HAP-1 (cell line): Measurements from ENCODE around the gene MUC5AC.

Experiments
- DNase-seq, 2 experiments: peaks; one replicate each; pipeline ENCODE4 v3.0.0-alpha.2; 2016 to 2020; ENCODE audit warnings: low spot score in 2 of 2
- H3K27me3 ChIP-seq: fragments of 250-450 bp; sonication (Bioruptor Pico); 2 replicates; pipeline ENCODE4 v1.5.1; 2020; ENCODE audit warnings: low read depth, mild to moderate bottlenecking, moderate library complexity
- H3K36me3 ChIP-seq: fragments of 250-450 bp; sonication (Bioruptor Pico); replicated peaks from 2 replicates; pipeline ENCODE4 v1.5.1; 2020; ENCODE audit warnings: mild to moderate bottlenecking
- H3K4me1 ChIP-seq: fragments of 250-450 bp; sonication (Bioruptor Pico); 2 replicates; pipeline ENCODE4 v1.5.1; 2020; ENCODE audit warnings: mild to moderate bottlenecking
- H3K4me3 ChIP-seq: fragments of 250-450 bp; sonication (Bioruptor Pico); 2 replicates; pipeline ENCODE4 v1.5.1; 2020; ENCODE audit warnings: mild to moderate bottlenecking, moderate library complexity
- H3K9me3 ChIP-seq: fragments of 250-450 bp; sonication (Bioruptor Pico); 2 replicates; pipeline ENCODE4 v1.5.1; 2020; ENCODE audit warnings: mild to moderate bottlenecking, moderate library complexity
- in situ Hi-C: fragments of 300-500 bp; cut with MboI; formaldehyde crosslinking; loops from 3 replicates; pipeline ENCODE4 v1.14.3; 2020; ENCODE audit warnings: low sequenced_read_pairs, inconsistent platforms, mixed read lengths

MUC5AC gene

GRCh38 chr11:1117992-1118391 is 39.8 kb upstream of the MUC5AC start:
- Histone ChIP-seq H3K9me3 (no peaks in the 10 kb centered on the region), H3K4me3 (no peak overlapping the region), H3K36me3 (no peaks in the 10 kb centered on the region), H3K27me3 (0 out of 2 replicates have a peak, but pooled peaks cover 3% of the 10 kb centered on the region), H3K4me1 (no peaks in the 10 kb centered on the region)
- in situ Hi-C loops, result loop anchor here (10.0 kb wide), 1 partner anchor 387 kb away; no protein-coding TSS in a partner anchor
- DNase-seq, result peak in 1 of 2 experiments; percentile 2

DNA sequence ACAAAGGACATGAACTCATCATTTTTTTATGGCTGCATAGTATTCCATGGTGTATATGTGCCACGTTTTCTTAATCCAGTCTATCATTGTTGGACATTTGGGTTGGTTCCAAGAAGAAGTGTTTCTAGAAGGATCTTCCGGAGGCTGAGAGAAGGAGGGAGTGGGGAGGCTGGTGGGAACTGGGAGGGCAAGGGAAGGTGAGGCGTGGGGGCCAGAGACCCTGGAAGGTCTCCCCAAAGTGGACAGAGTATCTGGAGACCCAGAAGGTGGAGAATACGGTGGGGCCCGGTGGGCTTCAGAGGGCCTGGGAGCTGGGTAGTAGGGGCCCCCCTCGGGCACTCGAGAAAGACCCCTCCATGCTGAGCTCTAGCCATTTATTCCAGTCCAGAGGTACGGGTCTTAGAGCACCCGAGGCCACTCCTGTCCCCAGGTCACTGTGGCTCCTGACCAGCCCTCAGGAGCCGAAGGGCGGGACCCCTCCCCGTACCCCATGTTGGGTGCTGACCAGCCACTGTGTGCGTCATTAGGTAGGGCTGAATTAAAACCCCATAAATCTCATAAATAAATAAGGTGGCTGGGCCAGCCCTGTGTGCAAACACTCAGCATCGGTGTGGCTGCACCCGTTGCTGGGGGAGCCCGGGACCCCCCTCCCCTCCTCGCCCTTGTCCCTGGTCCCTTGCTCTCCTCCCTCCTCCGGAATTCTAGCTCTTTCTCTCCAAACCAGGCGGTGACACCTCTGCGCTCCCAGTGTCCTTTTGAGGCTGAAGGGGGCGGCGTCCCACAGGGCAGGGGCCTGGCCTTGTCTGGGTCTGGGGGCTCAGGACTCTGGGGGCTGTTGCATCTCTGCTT is 38.8 kb upstream of the MUC5AC start:
- DNase-seq, result no peak
- no peaks in the 10 kb centered on the region for H3K4me1 ChIP-seq
- H3K27me3 ChIP-seq, result 0 out of 2 replicates have a peak, but pooled peaks cover 3% of the 10 kb centered on the region
- H3K4me3 ChIP-seq, result no peak overlapping the region
- no peaks in the 10 kb centered on the region for H3K36me3 ChIP-seq
- in situ Hi-C loops, result loop anchor here (10.0 kb wide), 1 partner anchor 386 kb away; no protein-coding TSS in a partner anchor
- no peaks in the 10 kb centered on the region for H3K9me3 ChIP-seq

DNA sequence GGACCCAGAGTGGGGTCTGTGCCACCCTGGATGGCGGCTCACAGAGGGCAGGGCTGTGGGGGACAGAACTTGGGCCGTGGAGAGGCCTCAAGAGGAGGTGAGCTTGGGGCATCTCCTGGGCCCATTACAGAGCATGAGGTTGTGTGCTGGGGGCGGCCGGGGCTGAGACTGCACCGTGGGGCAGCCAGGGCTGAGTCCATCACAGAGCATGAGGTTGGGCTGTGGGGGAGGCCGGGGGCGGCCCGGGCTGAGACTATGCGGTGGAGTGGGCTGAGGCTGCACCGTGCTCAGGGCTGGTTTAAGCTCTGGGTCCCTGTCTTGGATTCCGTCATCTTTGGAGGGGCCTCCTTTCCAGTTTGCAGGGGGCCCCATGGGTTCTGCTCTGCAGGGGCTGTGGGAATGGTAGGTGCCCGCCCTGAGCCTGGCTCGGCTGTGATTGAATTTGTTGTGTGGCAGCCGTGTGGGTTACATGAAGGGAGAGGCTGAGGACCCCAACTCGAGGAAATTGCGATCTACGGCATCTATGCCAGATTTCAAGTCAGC is 38.1 kb upstream of the MUC5AC start:
- Histone ChIP-seq H3K4me1 (no peaks in the 10 kb centered on the region), H3K27me3 (0 out of 2 replicates have a peak, but pooled peaks cover 3% of the 10 kb centered on the region), H3K36me3 (no peaks in the 10 kb centered on the region), H3K4me3 (no peak overlapping the region), H3K9me3 (no peaks in the 10 kb centered on the region)
- peak in 1 of 2 experiments; percentile 5 for DNase-seq
- in situ Hi-C loops, result loop anchor here (10.0 kb wide), 1 partner anchor 385 kb away; no protein-coding TSS in a partner anchor

GRCh38 chr11:1120532-1121330 is 37.0 kb upstream of the MUC5AC start:
- Histone ChIP-seq H3K4me3 (no peak overlapping the region), H3K27me3 (0 out of 2 replicates have a peak, but pooled peaks cover 3% of the 10 kb centered on the region)
- no peak for DNase-seq

GRCh38 chr11:1121331-1121812 is 36.4 kb upstream of the MUC5AC start:
- Histone ChIP-seq H3K4me3 (no peak overlapping the region), H3K4me1 (no peaks in the 10 kb centered on the region), H3K9me3 (no peaks in the 10 kb centered on the region), H3K27me3 (0 out of 2 replicates have a peak, but pooled peaks cover 3% of the 10 kb centered on the region), H3K36me3 (no peaks in the 10 kb centered on the region)
- DNase-seq, result peak in 1 of 2 experiments; percentile 7
- in situ Hi-C loops, result no loop called here

More at GRCh38 chr11:1120532-1121330, 37.0 kb upstream of the MUC5AC start:
- Histone ChIP-seq H3K36me3 (no peaks in the 10 kb centered on the region), H3K9me3 (no peaks in the 10 kb centered on the region), H3K4me1 (no peaks in the 10 kb centered on the region)
- in situ Hi-C loops, result no loop called here

DNA sequence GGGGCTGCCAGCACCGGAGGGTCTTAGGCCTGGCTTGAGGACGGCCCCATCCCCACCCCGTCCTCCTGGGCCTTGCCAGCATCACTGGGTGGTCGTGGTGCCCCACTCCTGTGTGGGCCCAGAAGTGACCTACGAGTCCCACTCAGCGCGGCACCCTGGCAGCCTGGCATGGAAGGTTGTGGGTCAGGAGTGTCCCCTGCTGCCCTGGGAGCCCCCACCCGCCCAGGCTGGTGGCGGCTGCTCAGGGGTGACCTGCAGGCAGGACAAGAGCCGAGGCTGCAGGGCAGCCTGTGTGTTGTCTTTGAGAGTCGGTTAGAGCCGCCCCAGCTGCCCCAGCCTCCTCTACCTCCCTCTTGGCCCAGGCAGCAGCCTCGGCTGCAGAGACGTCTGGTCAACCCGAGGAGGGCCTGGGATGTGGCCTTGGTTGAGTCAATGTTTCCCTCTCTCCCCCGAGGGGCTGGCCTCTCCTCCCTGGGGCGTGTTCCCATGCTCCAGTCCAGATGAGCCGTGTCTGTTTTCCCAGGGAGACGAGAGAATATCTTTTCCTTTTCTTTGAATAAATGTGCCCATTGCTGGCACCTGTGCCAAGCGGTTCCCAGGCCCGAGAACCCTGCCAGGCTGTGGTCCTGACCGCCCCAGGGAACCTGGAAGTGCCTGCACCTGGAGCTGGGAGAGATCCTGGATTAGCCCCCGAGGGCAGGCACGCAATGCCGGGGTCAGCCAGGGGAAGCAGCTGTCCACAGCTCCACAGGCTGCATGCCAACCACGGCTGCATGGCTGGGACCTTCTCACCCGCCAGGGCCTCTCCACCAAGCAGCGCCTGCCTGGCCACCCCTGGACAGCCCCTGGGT is 35.7 kb upstream of the MUC5AC start:
- peak in 1 of 2 experiments; percentile 5 for DNase-seq
- in situ Hi-C loops, result no loop called here
- Histone ChIP-seq H3K9me3 (no peaks in the 10 kb centered on the region), H3K4me3 (no peak overlapping the region), H3K27me3 (0 out of 2 replicates have a peak, but pooled peaks cover 3% of the 10 kb centered on the region), H3K36me3 (no peaks in the 10 kb centered on the region), H3K4me1 (no peaks in the 10 kb centered on the region)

DNA sequence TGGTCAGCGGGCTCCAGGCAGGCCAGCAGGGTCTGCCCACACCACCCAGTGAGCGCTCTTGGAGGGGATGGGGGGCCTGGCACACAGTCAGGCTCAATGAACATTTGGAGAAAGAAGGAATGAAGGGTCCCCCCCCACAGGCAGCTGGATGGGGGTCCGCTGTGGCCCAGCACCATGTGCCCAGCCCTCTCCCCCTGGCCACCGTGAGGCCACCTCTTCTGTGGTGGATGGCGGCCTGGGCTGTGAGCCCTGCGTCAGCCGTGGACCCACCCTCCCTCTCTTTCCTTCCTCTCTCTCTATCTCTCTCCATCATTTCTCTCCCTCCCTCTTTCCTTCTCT is 35.1 kb upstream of the MUC5AC start:
- Histone ChIP-seq H3K9me3 (no peaks in the 10 kb centered on the region), H3K27me3 (0 out of 2 replicates have a peak, but pooled peaks cover 3% of the 10 kb centered on the region), H3K4me1 (no peaks in the 10 kb centered on the region), H3K36me3 (no peaks in the 10 kb centered on the region), H3K4me3 (no peak overlapping the region)
- DNase-seq, result no peak
- in situ Hi-C loops, result no loop called here

GRCh38 chr11:1123970-1124369 is 33.8 kb upstream of the MUC5AC start:
- Histone ChIP-seq H3K27me3 (0 out of 2 replicates have a peak, but pooled peaks cover 3% of the 10 kb centered on the region), H3K4me1 (no peaks in the 10 kb centered on the region), H3K36me3 (no peaks in the 10 kb centered on the region), H3K4me3 (no peak overlapping the region), H3K9me3 (no peaks in the 10 kb centered on the region)
- no peak for DNase-seq
- in situ Hi-C loops, result no loop called here

GRCh38 chr11:1125803-1126202 is 31.9 kb upstream of the MUC5AC start:
- DNase-seq, result no peak
- no peaks in the 10 kb centered on the region for H3K27me3 ChIP-seq
- no peaks in the 10 kb centered on the region for H3K9me3 ChIP-seq
- in situ Hi-C loops, result no loop called here
- no peaks in the 10 kb centered on the region for H3K4me1 ChIP-seq
- H3K36me3 ChIP-seq, result no peaks in the 10 kb centered on the region
- H3K4me3 ChIP-seq, result no peak overlapping the region

- Histone ChIP-seq H3K4me1 (no peaks in the 10 kb centered on the region), H3K4me3 (no peak overlapping the region), H3K27me3 (no peaks in the 10 kb centered on the region), H3K9me3 (no peaks in the 10 kb centered on the region), H3K36me3 (no peaks in the 10 kb centered on the region)
- peak in 1 of 2 experiments; percentile 2 for DNase-seq
- in situ Hi-C loops, result no loop called here
Measured at GRCh38 chr11:1126491-1126926, 31.2 kb upstream of the MUC5AC start.

DNA sequence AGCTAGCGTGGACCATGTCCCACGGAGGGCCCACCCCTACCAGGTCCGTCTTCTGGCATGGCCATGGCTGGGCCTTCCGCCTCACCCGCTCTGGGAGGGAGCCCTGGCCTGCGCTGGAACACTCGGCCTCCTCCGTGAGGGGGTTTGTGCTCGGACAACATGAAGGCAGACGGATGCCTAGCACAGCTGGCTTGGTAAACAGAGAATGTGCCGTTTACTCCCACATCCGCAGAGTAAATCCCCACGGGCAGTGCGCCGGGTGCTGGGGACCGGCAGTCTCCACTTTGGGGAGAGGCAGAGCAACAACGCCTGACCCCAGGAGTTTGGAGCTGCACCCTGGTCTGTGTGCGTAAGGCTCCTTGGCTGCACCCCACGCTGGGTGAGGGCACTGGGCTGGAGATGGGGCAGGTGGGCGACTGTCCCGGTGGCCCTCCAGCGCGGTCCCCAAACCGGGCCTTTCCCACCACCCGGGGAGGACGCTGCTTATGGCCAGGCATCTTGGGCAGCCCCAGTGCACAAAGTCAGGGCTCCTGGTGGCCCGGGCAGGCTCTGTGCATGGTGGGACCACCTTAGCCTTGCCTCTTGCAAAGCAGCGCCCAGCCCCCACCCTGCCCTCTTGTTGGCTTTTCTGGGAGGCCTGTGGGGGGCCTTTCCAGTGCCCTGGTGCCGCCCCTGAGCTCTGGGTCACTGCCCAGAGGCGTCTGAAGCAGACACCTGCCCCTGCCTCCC is 30.7 kb upstream of the MUC5AC start:
- no peaks in the 10 kb centered on the region for H3K36me3 ChIP-seq
- no peak overlapping the region for H3K4me3 ChIP-seq
- DNase-seq, result peak in 1 of 2 experiments; percentile 5
- no peaks in the 10 kb centered on the region; the same call in 1 of the 2 replicates for H3K27me3 ChIP-seq
- no peaks in the 10 kb centered on the region for H3K9me3 ChIP-seq
- no peaks in the 10 kb centered on the region for H3K4me1 ChIP-seq
- in situ Hi-C loops, result no loop called here

DNA sequence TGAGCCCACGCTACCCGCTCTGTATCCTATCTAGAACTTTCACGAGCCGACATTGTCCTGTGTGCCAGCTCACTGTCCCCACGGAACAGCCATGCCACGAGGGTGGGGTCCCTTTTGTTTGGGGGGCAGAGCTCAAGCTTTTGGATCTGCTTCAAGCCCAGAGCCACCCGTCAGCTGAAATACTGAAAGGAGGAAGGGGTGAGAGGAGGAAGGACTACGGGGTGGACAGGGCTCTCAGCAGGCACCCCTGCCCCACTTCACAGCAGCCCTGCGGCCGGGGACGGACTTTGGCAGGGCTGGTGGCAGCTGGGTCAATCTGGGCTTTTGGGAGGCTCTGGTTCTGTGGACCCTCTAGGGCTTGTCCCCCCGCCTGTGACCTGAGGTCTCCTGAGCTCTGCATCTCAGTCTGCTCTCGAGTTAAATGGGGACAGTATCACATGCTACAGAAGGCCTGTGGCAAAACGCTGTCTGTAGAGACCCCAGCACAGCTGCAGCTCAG is 30.0 kb upstream of the MUC5AC start:
- Histone ChIP-seq H3K27me3 (no peaks in the 10 kb centered on the region; the same call in 1 of the 2 replicates), H3K9me3 (no peaks in the 10 kb centered on the region), H3K4me3 (no peak overlapping the region), H3K4me1 (no peaks in the 10 kb centered on the region), H3K36me3 (no peaks in the 10 kb centered on the region)
- in situ Hi-C loops, result no loop called here
- no peak for DNase-seq
